Measurements from ENCODE around the gene BCAS3.

BCAS3 gene

GRCh38 chr17:61406971-61407911 lies 729.6 kb downstream of the BCAS3 start:
- DNase-seq: no peak

GRCh38 chr17:61408151-61409041 lies 730.7 kb downstream of the BCAS3 start:
- no peak for DNase-seq

- peak; percentile 44 for DNase-seq
Observed at GRCh38 chr17:61409301-61410112, 731.9 kb downstream of the BCAS3 start.

- DNase-seq: no peak
Observed at GRCh38 chr17:61410141-61411010, 732.7 kb downstream of the BCAS3 start.

GRCh38 chr17:61411011-61411260 lies 733.3 kb downstream of the BCAS3 start:
- DNase-seq: no peak

- DNase-seq: no peak
Observed at GRCh38 chr17:61411261-61412142, 733.9 kb downstream of the BCAS3 start.

GRCh38 chr17:61412143-61412859 lies 734.6 kb downstream of the BCAS3 start:
- DNase-seq: peak; percentile 80

- peak; percentile 42 for DNase-seq
Observed at GRCh38 chr17:61412860-61413660, 735.4 kb downstream of the BCAS3 start.

GRCh38 chr17:61413661-61414126 lies 736.0 kb downstream of the BCAS3 start:
- DNase-seq: no peak

- DNase-seq: no peak
Observed at GRCh38 chr17:61414141-61414935, 736.7 kb downstream of the BCAS3 start.

- no peak for DNase-seq
Observed at GRCh38 chr17:61414936-61415251, 737.2 kb downstream of the BCAS3 start.

GRCh38 chr17:61415374-61416210 lies 737.9 kb downstream of the BCAS3 start:
- no peak for DNase-seq

- DNase-seq: no peak
Observed at GRCh38 chr17:61416211-61416539, 738.5 kb downstream of the BCAS3 start.

GRCh38 chr17:61416540-61417363 lies 739.1 kb downstream of the BCAS3 start:
- DNase-seq: peak; percentile 55

GRCh38 chr17:61418449-61418848 lies 740.8 kb downstream of the BCAS3 start:
- DNase-seq: no peak

- DNase-seq: no peak
Observed at GRCh38 chr17:61419496-61420046, 741.9 kb downstream of the BCAS3 start.

GRCh38 chr17:61420052-61420451 lies 742.4 kb downstream of the BCAS3 start:
- no peak for DNase-seq

Data from NCI-H345 (cell line).